ENCODE data around the gene CLEC19A.

GRCh38 chr16:19245326-19245925 lies 40.1 kb upstream of the CLEC19A start:
- peak; percentile 24 for TF ChIP-seq POLR2AphosphoS5 (IDR thresholded peaks at IDR 0.05)
- no peak for TF ChIP-seq CTCF (IDR thresholded peaks at IDR 0.05)
- TF ChIP-seq POLR2A (IDR thresholded peaks at IDR 0.05) = no peak

Data from prostate gland (tissue), 2 donors.